Medulla oblongata (tissue), 1 donor: ENCODE results near the gene HTT-AS.
"Not testable (repeated sequence)": the region's sequence is repeated elsewhere in the genome, so short reads cannot be mapped to it uniquely, and the experiment has no call there.

Experiments
- DNase-seq: peaks from one replicate; pipeline ENCODE4 v3.0.0-alpha.2; 2015; ENCODE audit errors: extremely low spot score

The HTT-AS gene

DNA sequence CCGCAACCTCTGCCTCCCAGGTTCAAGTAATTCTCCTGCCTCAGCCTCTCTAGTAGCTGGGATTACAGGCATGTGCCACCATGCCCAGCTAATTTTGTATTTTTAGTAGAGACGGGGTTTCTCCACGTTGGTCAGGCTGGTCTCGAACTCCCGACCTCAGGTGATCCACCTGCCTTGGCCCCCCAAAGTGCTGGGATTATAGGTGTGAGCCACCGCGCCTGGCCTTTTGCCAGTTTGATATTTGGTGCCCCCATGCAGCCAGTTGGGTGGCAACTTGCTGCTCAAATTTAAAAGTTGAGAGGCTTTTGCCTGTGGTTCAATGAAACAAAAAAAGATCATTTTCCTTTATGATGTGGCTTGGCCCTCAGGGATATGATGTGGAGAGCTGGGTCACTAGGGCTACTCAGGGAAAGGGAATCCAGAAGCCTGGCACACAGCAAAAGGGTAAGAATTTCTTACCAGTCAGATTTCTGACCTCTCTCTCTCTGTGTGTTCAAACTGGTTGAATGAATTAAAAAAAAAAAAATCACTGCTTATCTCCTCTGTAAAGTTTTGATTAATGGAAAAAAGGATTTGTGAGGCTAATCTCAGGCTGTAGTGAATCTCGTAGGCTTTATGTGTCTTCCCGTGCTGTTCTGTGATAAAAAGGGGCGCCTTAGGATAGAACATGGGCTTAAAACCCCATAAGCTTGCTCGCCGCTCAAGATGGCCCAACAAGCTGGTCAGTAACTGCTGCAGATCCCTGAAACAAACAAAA, 23.0 kb downstream of the HTT-AS start:
- not testable (repeated sequence) for DNase-seq

DNA sequence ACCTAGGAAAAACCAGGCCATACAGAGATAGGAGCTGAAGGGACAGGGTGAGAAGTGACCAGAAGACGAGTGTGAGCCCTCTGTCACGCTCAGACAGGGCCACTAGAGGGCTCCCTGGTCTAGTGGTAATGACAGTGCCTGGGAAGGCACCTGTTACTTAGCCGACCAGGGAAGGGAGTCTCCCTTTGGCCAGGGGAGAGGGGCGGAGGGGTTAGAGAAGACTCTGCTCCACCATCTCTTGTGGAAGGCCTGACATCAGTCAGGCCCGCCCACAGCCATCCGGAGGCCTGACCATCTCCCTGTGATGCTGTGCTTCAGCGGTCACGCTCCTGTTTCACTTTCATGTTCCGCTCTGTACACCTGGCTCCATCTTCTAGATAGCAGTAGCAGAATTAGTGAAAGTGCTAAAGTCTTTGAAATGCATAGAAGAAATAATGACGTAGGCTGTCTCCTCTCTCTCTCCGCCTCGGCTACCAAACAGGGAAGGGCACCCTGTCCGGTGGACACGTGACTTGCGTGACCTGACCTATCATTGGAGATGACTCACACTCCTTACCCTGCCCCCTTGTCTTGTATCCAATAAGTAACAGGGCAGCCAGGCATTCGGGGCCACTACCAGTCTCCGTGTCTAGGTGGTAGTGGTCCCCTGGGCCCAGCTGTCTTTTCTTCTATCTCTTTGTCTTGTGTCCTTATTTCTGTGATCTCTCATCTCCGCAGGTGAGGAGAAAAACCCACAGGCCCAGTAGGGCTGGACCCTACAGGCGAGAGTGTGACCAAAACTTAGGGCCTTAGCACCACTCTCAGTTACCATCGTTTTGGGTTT, 26.7 kb downstream of the HTT-AS start:
- DNase-seq: peak; percentile 77

DNA sequence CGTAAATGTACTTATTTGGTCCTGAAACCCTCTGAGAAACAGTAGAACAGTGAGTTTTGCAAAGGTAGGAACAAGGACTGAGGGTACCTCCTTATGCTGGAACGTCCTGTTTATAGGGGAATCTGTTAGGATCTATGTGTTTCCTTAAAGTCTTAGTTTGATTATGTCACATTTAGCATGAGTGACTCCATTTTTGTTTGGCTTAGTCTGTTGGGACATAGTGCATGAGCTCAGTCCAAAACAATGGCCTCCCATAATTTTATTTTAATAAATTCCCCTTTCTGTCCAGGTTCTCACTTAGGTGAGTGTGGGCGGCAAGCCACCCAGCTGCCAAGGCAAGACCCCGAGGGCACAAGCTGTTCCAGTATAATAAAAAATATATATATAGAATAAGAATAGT, 27.7 kb downstream of the HTT-AS start:
- DNase-seq: no peak

DNA sequence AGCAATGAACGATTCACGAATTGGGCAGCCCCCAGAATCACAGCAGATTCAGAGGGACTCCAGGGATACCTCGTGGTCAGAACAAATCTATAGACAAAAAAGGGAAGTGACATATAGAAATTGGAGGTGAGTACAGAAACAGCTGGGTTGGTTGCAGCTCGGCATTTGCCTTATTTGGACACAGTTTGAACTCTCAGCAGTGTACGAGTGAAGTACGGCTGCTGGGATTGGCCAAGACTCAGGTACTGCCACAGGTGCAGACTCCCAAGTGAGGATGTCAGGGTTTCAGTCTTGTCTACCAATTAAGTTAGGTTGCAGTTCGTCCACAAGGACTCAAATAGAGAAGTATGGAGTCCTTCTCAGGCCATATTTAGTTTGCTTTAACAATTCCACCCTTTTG, 28.2 kb downstream of the HTT-AS start:
- no peak for DNase-seq

DNA sequence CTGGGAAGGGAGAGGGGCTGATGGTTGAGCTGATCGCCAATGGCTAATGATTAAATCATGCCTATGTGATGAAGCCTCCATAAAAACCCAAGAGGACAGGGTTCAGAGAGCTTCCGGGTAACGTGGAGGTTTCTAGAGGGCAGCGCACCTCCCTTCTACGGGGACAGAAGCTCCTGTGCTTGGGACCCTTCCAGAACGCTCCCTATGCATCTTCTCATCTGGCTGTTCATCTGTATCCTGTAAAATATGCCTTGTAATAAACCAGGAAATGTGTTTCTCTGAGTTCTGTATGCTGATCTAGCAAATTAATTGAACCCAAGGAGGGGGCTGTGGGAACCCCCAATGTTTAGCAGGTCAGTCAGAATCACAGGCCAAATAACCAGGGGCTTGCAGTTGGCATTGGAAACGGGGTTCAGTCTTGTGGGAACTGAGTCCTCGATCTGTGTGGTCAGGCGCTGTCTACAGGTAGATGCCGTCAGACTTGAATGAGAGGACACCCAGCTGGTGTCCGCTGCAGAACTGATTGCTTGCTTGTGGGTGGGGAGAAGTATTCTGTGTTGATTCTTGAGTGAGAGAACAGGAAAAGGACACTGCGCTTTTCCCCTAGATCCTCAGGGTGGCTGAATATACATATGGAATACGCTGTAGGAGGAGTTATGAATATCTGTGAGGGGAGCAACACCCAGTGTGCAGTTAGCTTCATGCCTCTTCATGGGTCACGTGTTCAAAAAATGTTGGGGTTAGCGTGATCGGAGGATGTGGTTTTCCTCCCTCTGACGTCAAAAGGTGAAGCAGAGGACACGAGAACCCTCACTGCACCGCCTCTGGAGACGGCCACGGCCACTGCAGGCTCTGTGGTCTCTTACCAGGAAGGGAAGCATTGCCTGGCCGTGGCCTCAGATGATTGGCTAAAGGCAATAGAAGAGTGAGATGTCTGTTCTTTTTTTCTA, 29.2 kb downstream of the HTT-AS start:
- DNase-seq: peak; percentile 55

DNA sequence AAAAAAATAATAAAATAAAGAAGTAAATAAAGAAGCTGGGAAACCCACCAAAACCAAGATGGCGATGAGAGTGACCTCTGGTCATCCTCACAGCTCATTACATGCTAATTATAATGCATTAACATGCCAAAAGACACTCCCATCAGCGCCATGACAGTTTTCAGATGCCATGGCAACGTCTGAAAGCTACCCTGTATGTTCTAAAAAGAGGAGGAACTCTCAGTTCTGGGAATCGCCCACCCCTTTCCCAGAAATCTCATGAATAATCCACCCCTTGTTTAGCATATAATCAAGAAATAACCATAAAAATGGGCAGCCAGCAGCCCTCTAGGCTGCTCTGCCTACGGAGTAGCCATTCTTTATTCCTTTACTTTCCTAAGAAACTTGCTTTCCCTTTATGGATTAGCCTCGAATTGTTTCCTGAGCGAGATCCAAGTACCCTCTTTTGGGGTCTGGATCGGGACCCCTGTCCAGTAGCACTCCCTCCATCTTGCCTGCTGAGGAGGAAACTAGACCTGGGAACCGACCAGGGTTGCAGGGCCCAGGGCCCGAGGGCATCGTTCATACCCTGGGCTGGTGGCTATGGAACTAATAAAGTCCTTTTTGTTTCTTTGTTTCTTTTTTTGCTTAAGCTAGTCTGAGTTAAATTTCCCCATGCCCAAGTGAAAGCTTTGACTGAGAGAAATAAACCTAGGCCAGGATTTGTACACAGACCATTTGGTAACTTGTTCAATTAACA, 30.9 kb downstream of the HTT-AS start:
- DNase-seq: no peak

DNA sequence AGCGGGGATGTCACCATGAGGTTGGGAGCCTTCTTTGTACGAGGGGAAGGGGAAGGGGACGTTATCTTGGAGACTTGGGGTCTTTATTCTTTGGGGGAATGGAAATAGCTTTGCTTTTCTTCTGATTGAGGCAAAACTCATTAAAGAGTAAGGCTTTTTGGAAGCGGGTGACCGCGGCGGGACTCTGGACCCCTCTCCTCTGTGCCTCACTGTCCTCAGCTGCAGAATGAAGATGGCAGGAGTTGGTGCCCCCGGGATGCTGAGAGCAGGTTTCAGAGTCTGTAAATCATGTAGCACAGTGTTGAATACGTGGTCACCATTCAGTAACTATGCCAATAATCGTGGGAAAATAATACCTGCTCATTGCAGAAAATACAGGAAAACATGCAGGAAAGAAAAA, 32.1 kb downstream of the HTT-AS start:
- DNase-seq: no peak

DNA sequence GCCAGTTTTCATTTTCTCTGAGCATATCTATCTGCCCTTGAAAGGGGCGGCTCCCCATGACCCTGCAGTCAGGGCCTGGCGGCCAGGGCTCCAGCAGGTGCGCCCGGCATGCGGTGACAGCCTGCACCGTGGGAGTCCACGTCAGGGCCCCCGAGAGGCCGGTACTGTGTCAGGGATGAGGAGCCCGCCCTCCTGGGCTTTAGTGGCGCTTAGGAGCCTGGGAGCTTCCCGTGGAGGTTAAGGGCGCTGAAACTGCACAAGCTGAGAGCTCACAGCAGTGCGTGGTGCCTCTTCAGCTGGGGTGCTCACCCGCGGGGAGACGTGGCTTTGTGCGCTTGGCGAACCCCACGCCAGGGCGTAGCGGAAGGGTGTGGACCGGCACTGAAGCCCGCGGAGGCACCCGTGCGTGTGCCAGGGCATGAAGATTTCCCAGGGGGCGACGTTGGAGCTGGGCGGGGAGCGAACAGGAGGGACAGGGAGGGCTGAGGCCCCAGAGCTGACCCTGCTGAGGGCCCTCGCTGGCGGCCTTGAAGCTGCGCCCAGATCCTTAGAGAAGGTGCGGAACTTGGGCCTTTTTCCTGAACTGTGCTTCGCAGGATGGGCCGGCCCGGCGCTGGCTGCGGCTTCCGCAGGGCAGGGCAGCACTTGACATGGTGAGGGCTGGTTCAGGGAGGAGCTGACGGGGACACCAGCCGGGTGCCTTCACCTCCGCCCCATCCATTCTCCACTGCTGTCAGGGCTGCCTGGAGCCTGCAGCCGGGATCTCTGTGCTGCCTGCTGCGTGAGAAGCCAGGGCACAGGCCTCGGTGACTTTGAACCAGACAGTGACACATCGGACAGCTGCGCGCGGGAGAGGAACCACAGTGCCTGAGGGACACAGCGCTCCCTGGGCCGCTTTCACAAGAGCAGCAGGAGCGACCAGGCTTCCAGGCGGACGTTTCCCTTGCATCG, 32.9 kb downstream of the HTT-AS start:
- peak; percentile 23 for DNase-seq

DNA sequence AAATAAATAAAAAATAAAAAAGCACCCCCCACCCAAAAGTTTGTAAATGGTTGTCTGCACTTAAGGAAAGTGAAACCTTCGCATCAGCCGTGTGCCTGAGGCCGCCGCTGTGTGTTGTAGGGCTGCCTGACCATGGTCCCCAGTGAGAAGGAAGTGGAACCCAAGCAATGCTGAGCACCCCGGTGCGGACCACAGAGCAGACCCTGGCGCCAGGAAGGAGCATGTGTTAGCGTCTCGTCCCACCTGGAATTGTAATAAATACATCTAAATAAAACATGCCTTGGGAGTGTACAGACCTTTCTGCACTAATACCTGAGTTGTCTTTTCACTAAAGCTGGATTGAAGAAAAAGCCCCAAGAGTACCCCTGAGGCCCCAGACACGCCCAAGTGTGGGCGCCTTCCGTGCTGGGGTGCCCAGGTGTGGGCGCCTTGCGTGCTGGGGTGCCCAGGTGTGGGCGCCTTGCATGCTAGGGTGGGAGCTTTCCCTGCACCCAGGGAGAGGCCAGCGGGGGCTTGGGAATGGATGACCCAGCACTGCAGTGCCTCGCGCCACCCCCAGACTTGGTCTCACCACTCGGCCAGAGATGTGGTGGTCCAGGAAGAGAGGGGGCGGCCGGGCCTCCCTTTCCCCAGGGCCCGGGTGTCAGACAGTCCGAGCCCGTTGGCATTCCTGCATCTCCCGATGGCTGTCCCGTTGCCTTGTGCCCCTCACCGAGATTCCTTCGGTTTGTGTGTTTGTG, 33.7 kb downstream of the HTT-AS start:
- no peak for DNase-seq

DNA sequence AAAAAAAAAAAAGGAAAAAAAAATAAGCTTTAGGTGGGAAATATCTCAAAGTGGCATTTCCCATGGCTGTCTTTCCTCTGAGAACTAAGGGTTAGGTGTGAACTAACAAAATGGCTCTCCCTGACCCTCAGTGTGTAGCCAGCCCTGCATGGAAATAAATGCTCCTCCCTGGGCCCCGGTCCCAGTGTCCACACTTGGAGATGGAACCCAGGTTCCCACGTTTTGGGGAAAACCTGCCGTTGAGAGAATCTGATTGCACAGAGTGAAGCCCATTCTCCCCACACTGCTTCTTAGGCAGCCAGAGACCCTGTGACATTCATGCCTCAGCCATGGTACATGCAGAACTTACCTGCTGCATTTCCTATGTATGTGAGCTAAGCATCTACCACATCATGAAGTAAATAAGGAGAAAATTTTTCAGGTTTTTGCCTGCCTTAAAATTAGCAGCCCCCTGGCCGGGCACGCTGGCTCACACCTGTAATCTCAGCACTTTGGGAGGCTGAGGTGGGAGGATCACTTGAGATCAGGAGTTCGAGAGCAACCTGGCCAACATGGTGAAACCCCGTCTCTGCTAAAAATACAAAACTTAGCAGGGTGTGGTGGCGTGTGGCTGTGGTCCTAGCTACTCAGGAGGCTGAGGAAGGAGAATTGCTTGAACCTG, 34.5 kb downstream of the HTT-AS start:
- DNase-seq: no peak

DNA sequence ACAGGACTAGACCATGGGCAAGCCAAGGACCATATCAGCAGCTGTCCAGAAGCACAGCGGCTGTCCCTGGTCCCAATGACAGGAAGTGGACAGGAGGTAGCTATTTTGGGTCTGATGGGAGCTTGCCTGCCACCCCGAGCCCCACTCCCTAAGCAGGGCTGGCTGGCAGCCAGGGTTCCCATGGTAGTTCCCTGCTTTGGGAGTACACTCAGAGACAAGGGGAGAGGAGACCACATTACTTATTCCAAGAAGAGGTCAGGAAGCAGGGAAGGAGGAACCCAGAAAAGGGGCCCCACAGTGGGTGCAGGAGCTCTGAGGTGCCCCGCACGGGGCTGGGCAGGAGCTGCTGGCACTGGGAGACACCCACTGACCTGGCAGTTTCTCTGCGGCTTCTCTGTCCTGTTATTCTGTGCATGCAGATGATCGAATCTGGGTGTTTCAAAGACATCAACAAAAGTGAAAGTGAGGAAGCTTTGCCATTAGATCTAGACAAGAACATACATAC, 36.3 kb downstream of the HTT-AS start:
- peak; percentile 30 for DNase-seq

DNA sequence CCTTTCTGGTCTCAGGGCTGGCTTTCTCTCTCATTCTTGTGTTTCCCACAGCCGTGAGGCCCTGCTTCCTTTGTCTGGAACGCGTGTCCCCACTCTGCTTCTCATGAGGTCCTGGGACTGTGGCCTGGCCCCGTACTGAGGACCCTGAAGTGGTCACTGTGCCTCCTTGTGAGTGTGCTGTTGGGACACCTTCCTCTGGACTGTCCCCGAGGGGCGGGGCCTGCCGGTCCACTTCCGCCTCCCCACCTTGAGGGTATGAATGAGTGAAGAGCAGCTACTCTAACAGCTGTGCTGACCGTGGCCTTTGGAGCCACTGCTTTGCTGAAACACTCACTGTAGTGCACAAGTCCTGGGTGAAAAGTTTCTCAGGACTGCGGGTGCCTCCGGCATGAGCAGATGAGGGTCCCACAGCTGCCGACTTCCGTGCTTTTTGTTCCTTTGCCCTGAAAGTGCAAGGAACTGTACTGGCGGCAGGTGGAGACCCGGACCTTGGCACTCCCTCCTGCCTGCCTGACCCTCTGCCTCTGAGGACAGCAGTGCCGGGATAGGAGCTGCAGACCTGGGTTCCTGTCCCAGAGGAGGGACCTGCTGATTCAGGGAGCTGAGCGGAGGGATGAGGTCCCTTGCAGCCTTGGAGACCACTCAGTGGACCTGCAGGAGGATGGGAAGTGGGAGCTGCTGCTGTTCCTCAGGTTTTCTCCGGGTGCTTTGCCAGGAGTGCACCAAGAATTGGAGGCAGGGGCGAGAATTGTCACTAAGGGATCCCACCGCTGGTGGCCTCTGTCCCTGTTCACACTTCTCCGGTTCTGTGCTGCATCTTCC, 38.0 kb downstream of the HTT-AS start:
- no peak for DNase-seq

DNA sequence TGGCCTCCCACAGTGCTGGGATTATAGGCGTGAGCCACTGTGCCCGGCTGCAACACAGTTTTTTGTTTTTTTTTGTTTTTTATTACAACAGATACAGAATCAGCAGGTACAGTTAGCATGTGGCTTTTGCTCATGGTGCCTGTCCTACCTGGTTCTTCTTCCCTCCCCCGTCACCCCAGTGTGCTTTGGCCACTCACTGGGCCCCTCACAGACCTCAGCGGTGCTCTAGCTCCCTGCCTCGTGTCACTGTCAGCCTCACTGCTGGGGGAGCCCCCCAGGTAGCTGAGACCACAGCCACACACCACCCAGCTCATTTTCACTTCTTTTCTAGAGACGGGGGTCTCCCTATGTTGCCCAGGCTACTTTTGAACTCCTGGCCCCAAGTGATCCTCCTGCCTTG, 38.7 kb downstream of the HTT-AS start:
- no peak for DNase-seq

DNA sequence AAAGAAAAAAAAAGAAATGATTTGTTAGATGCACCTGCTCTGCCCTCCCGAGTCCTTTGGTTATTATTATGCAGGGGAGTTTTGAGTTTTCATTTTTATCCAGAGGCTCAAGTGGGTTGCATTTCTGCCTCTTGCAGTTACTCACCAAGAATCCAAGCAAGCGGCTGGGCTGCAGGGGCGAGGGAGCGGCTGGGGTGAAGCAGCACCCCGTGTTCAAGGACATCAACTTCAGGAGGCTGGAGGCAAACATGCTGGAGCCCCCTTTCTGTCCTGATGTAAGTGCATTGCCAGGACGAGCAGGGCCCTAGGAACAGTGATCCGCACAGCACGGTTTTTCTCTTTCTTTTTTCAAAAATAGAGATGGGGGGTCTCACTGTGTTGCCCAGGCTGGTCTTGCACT, 39.1 kb downstream of the HTT-AS start:
- DNase-seq: no peak

DNA sequence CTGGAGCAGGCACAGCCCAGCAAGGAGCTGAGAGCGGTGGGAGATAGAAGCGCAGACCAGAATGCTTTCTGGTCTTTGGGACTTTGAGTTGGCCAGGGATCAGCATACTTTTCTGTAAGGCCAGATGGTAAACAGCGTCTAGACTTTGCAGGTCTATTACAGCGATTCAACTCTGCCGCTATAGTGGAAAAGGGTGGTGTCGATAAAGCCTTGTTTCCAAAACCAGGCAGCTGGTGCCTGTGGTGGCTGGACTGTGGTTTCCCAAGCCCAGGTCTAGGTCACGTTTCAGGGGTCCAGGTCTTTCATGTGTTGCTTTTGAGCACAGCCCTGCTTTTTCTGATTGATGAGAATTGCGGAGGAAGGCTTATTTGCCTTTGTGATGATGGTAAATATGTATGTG, 40.1 kb downstream of the HTT-AS start:
- no peak for DNase-seq

DNA sequence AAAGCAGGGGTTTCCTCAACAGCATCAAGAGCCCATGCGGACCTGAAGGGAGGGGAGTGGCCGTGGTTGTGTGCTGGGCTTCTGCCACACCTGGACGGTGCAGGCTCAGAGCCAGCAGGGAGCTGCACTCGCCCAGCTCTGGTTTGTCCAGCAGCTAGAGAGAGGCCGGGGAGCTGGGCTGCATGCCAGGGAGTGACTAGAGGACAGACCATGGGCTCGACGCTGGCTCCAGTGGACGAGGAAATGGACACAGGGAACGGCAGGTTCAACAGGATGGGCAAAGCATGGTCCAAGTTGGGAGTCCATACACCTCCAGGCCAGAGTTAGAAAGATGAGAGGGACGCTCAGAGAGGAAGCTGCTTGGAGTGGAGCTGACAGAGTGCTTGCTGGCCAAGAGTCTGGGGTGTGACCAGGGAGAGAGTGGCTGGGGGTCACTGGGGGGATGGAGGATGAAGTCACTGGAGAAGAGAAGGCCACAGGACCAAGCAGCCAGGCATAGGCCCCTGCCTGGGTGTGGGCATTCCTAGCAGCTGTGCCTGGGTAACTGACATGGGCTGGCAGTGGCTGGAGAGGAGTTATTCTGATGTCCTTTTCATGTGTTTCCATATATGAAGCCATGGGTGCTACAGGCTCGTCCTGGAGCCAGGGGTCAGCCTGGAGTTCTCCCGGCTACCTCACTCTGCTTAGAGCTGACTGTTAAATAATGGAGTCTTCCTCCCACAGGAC, 42.8 kb downstream of the HTT-AS start:
- DNase-seq: no peak
